Measurements from ENCODE around the gene MBD3L1.

GRCh38 chr19:8835446-8835845 is 3.3 kb downstream of the MBD3L1 start:
- no peak for TF ChIP-seq CTCF (IDR thresholded peaks at IDR 0.05)
- no peak for TF ChIP-seq POLR2A (IDR thresholded peaks at IDR 0.05)
- TF ChIP-seq POLR2AphosphoS5 (IDR thresholded peaks at IDR 0.05): no peak

All from sigmoid colon (tissue), 4 donors.